Femur (tissue), 1 donor: ENCODE results near the gene ABL1.

Experiments
- DNase-seq: peaks from one replicate; pipeline ENCODE4 v3.0.0-alpha.2; 2017

The ABL1 gene

GRCh38 chr9:130934702-130935647 is 99.9 kb downstream of the ABL1 start:
- DNase-seq: no peak

DNA sequence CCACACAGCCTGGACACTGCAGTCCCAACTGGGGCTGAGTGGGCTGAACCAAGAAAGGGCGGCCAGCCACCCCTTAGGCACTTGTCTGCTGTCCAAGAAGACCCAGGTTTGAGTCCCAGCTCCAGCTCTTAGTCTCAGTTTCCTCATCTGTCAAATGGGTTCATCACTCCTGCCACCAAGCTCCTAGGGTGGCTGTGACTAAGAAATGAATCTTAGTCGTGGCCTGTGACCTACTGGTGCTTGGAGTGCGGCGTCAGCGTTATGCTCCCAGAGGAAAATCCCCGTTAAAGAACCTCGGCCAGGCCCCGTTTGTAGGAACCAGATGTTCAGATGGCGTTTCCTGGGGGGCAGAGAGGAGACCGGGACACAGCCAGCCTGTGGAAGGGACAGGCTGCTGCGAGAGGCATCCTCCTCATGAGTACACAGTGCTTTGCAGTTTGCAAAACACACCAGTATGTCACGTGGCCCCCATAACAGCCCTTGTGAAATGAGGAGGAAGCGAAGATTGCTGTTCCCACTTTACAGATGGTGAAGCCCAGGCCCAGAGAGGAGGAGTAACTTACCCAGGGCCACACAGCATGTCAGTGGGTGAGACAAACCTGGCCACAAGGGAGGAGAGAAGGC is 100.7 kb downstream of the ABL1 start:
- DNase-seq: no peak

- peak; percentile 49 for DNase-seq
These were observed 101.4 kb downstream of the ABL1 start for GRCh38 chr9:130936285-130937117.
